22Rv1 (cell line): ENCODE data around the gene SLC2A13.

Experiments used
- CTCF ChIP-seq: fragments of 450-650 bp; IDR thresholded peaks from 2 replicates; pipeline ENCODE4 v1.5.1; 2017; ENCODE audit warnings: mild to moderate bottlenecking
- ZFX ChIP-seq: fragments of 450-650 bp; IDR thresholded peaks from 2 replicates; pipeline ENCODE4 v1.6.1; 2017; ENCODE audit warnings: antibody characterized with exemption, borderline replicate concordance

- no peak for TF ChIP-seq CTCF
- TF ChIP-seq ZFX: no peak
These were observed 218.0 kb downstream of the SLC2A13 start for GRCh38 chr12:39887856-39888255.
